ENCODE measurements around the gene SDF2L1. TPM values are rescaled to one million over a fixed set of nuclear protein-coding genes. Genes with fewer than 3 reads are reported as not detected.

The SDF2L1 gene
- total and polyA plus RNA-seq, 9 of the 15 experiments (the other 6 are each of a cell fraction or from before 2014, with no cell fraction given): 15.1 to 989 (median 124) TPM

DNA sequence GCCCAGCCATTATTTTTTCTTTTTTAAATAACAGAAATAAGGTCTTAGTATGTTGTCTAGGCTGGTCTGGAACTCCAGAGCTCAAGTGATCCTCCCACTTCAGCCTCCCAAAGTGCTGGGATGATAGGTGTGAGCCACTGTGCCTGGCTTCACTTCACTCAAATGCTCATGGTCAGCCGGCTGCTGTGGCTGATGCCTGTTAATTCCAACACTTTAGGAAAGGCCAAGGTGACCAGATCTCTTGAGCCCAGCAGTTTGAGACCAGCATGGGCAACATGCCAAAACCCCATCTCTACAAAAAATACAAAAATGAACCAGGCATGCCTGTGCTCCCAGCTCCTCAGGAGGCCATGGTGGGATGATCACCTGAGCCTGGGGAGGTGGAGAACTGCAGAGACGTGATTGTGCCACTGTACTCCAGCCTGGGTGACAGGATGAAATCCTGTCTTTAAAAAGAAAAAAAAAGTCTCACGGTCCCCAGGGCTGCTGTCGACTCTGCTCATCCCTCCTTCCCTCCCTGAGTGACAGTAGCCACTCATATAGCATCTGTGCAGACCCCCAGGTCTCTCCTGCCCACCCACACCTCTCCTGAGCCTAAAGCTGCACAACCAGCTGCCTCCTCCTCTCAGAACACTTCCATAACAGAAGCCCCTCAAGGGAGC lies 15.9 kb upstream of the SDF2L1 start (continued):
- TF ChIP-seq ETV5 (CRISPR knock-in tag; IDR thresholded peaks at IDR 0.05; ENCODE audit: low read depth): no peak
- TF ChIP-seq, protein P1, sequence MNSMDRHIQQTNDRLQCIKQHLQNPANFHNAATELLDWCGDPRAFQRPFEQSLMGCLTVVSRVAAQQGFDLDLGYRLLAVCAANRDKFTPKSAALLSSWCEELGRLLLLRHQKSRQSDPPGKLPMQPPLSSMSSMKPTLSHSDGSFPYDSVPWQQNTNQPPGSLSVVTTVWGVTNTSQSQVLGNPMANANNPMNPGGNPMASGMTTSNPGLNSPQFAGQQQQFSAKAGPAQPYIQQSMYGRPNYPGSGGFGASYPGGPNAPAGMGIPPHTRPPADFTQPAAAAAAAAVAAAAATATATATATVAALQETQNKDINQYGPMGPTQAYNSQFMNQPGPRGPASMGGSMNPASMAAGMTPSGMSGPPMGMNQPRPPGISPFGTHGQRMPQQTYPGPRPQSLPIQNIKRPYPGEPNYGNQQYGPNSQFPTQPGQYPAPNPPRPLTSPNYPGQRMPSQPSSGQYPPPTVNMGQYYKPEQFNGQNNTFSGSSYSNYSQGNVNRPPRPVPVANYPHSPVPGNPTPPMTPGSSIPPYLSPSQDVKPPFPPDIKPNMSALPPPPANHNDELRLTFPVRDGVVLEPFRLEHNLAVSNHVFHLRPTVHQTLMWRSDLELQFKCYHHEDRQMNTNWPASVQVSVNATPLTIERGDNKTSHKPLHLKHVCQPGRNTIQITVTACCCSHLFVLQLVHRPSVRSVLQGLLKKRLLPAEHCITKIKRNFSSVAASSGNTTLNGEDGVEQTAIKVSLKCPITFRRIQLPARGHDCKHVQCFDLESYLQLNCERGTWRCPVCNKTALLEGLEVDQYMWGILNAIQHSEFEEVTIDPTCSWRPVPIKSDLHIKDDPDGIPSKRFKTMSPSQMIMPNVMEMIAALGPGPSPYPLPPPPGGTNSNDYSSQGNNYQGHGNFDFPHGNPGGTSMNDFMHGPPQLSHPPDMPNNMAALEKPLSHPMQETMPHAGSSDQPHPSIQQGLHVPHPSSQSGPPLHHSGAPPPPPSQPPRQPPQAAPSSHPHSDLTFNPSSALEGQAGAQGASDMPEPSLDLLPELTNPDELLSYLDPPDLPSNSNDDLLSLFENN (IDR thresholded peaks at IDR 0.05; ENCODE audit: low read depth in 2 of 2, low read length in 2 of 2): peak in 1 of 2 experiments; percentile 48; a peak in 1 of 4 replicates
- TF ChIP-seq ZNF696 (CRISPR knock-in tag; conservative IDR thresholded peaks at IDR 0.05): no peak
- TF ChIP-seq BHLHE40 (IDR thresholded peaks at IDR 0.05; ENCODE audit: low read length): no peak; the same call in 1 of the 2 replicates
- TF ChIP-seq MCM7 (IDR thresholded peaks at IDR 0.05): no peak
- TF ChIP-seq, protein P2, sequence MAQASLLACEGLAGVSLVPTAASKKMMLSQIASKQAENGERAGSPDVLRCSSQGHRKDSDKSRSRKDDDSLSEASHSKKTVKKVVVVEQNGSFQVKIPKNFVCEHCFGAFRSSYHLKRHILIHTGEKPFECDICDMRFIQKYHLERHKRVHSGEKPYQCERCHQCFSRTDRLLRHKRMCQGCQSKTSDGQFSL (CRISPR knock-in tag; IDR thresholded peaks at IDR 0.05): no peak
- TF ChIP-seq, protein P2 (tag; IDR thresholded peaks at IDR 0.05): no peak
- TF ChIP-seq, protein P3, sequence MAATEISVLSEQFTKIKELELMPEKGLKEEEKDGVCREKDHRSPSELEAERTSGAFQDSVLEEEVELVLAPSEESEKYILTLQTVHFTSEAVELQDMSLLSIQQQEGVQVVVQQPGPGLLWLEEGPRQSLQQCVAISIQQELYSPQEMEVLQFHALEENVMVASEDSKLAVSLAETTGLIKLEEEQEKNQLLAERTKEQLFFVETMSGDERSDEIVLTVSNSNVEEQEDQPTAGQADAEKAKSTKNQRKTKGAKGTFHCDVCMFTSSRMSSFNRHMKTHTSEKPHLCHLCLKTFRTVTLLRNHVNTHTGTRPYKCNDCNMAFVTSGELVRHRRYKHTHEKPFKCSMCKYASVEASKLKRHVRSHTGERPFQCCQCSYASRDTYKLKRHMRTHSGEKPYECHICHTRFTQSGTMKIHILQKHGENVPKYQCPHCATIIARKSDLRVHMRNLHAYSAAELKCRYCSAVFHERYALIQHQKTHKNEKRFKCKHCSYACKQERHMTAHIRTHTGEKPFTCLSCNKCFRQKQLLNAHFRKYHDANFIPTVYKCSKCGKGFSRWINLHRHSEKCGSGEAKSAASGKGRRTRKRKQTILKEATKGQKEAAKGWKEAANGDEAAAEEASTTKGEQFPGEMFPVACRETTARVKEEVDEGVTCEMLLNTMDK (IDR thresholded peaks at IDR 0.05; ENCODE audit: borderline replicate concordance, insufficient read depth, low read depth, low read length, poor library complexity, severe bottlenecking): no peak
- TF ChIP-seq, protein P4, sequence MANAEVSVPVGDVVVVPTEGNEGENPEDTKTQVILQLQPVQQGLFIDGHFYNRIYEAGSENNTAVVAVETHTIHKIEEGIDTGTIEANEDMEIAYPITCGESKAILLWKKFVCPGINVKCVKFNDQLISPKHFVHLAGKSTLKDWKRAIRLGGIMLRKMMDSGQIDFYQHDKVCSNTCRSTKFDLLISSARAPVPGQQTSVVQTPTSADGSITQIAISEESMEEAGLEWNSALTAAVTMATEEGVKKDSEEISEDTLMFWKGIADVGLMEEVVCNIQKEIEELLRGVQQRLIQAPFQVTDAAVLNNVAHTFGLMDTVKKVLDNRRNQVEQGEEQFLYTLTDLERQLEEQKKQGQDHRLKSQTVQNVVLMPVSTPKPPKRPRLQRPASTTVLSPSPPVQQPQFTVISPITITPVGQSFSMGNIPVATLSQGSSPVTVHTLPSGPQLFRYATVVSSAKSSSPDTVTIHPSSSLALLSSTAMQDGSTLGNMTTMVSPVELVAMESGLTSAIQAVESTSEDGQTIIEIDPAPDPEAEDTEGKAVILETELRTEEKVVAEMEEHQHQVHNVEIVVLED (CRISPR knock-in tag; IDR thresholded peaks at IDR 0.05): no peak
- TF ChIP-seq, protein P5, sequence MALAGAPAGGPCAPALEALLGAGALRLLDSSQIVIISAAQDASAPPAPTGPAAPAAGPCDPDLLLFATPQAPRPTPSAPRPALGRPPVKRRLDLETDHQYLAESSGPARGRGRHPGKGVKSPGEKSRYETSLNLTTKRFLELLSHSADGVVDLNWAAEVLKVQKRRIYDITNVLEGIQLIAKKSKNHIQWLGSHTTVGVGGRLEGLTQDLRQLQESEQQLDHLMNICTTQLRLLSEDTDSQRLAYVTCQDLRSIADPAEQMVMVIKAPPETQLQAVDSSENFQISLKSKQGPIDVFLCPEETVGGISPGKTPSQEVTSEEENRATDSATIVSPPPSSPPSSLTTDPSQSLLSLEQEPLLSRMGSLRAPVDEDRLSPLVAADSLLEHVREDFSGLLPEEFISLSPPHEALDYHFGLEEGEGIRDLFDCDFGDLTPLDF (CRISPR knock-in tag; IDR thresholded peaks at IDR 0.05): peak; percentile 76
- TF ChIP-seq NFRKB (IDR thresholded peaks at IDR 0.05; ENCODE audit: low read depth): no peak
- no peak for TF ChIP-seq MTA3 (IDR thresholded peaks at IDR 0.05; ENCODE audit: borderline replicate concordance)
- TF ChIP-seq HCFC1 (IDR thresholded peaks at IDR 0.05; ENCODE audit: low read depth, low read length): 0 out of 2 replicates have a peak, but pooled peaks have one; percentile 10
- TF ChIP-seq RBM39 (optimal IDR thresholded peaks at IDR 0.05; ENCODE audit: low read depth, low read length): no peak
- no peak for TF ChIP-seq ZNF121 (CRISPR knock-in tag; conservative IDR thresholded peaks at IDR 0.05)
- no peak for TF ChIP-seq NONO (IDR thresholded peaks at IDR 0.05; ENCODE audit: low read depth in 2 of 2, low read length in 1 of 2)
- TF ChIP-seq RHOXF2B (CRISPR knock-in tag; conservative IDR thresholded peaks at IDR 0.05): no peak
